ENCODE results near the gene TEX14.
"Not testable (repeated sequence)": the region's sequence is repeated elsewhere in the genome, so short reads cannot be mapped to it uniquely, and the experiment has no call there.

Gene TEX14

DNA sequence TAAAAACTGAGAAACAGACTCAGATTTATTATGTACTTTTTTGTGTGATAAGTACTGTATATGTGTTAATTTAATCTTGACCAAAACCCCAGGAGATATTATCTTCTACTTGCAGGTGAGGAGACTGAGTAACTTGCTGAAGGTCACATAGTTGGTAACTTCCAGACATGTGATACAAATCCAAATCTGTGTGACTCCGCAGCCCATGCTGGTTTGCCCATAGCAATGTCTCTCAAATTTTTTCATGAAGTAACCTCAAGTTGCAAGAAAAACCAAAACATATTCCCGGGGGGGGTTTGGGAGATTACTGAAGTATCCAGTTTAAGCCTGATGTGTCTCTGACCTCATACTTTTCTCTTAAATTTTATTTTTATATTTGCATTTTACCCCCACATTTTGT lies 3.3 kb downstream of the TEX14 start:
- TF ChIP-seq HDGF (IDR thresholded peaks at IDR 0.05; ENCODE audit: borderline replicate concordance) (no peak), ELF4 (IDR thresholded peaks at IDR 0.05) (no peak), ARNT (IDR thresholded peaks at IDR 0.05) (no peak), SP1 (IDR thresholded peaks at IDR 0.05) (no peak), LEF1 (IDR thresholded peaks at IDR 0.05; ENCODE audit: borderline replicate concordance) (no peak), BHLHE40 (IDR thresholded peaks at IDR 0.05; ENCODE audit: borderline replicate concordance) (no peak), TARDBP (IDR thresholded peaks at IDR 0.05) (no peak), FOXA1 (IDR thresholded peaks at IDR 0.05) (no peak), CTBP1 (IDR thresholded peaks at IDR 0.05; ENCODE audit: borderline replicate concordance) (no peak), ZNF384 (IDR thresholded peaks at IDR 0.05) (no peak), L3MBTL2 (conservative IDR thresholded peaks at IDR 0.05) (no peak), SUZ12 (IDR thresholded peaks at IDR 0.05) (no peak)
- TF ChIP-seq, protein P1, sequence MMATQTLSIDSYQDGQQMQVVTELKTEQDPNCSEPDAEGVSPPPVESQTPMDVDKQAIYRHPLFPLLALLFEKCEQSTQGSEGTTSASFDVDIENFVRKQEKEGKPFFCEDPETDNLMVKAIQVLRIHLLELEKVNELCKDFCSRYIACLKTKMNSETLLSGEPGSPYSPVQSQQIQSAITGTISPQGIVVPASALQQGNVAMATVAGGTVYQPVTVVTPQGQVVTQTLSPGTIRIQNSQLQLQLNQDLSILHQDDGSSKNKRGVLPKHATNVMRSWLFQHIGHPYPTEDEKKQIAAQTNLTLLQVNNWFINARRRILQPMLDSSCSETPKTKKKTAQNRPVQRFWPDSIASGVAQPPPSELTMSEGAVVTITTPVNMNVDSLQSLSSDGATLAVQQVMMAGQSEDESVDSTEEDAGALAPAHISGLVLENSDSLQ (IDR thresholded peaks at IDR 0.05): no peak
- POLR2A ChIA-PET: interaction anchor here (2.0 to 4.4 kb wide), 2 partner anchors 9 to 57 kb away, joined by 11 to 14 read pairs; no protein-coding TSS in a partner anchor
- DNase-seq (ENCODE audit: extremely low spot score): no peak
- CTCF ChIA-PET: no interaction called here

DNA sequence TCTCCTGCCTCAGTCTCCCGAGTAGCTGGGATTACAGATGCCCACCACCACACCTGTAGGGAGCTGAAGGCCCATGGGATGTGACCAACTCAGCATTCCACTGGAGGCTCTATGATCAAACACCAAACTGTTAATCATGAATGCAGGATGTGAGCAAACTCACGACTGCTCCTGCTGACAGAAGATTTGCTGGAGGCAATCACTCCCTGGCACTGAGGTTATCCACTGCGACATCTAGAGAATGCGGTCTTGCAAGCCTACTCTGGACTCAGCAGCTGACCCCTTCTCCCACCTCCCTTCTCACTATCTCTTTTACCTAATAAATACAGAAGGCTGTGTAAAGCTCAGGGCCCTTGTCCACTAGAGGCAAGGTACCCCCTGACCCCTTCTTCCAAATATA lies 4.9 kb downstream of the TEX14 start:
- TF ChIP-seq FOXM1 (IDR thresholded peaks at IDR 0.05; ENCODE audit: borderline replicate concordance) (no peak), LEF1 (IDR thresholded peaks at IDR 0.05; ENCODE audit: borderline replicate concordance) (no peak), CTBP1 (IDR thresholded peaks at IDR 0.05; ENCODE audit: borderline replicate concordance) (no peak), SP1 (IDR thresholded peaks at IDR 0.05) (no peak), ZNF384 (IDR thresholded peaks at IDR 0.05) (no peak), NFRKB (IDR thresholded peaks at IDR 0.05) (no peak), SUZ12 (IDR thresholded peaks at IDR 0.05) (no peak), FOXK2 (IDR thresholded peaks at IDR 0.05) (no peak), HDGF (IDR thresholded peaks at IDR 0.05; ENCODE audit: borderline replicate concordance) (no peak), ARNT (IDR thresholded peaks at IDR 0.05) (no peak), TARDBP (IDR thresholded peaks at IDR 0.05) (no peak), ELF4 (IDR thresholded peaks at IDR 0.05) (no peak), BHLHE40 (IDR thresholded peaks at IDR 0.05; ENCODE audit: borderline replicate concordance) (no peak), L3MBTL2 (conservative IDR thresholded peaks at IDR 0.05) (no peak)
- TF ChIP-seq, protein P1 (IDR thresholded peaks at IDR 0.05): no peak
- DNase-seq (ENCODE audit: extremely low spot score): no peak
- POLR2A ChIA-PET: interaction anchor here (2.0 to 4.4 kb wide), 2 partner anchors 7 to 55 kb away, joined by 11 to 14 read pairs; no protein-coding TSS in a partner anchor
- CTCF ChIA-PET: no interaction called here

DNA sequence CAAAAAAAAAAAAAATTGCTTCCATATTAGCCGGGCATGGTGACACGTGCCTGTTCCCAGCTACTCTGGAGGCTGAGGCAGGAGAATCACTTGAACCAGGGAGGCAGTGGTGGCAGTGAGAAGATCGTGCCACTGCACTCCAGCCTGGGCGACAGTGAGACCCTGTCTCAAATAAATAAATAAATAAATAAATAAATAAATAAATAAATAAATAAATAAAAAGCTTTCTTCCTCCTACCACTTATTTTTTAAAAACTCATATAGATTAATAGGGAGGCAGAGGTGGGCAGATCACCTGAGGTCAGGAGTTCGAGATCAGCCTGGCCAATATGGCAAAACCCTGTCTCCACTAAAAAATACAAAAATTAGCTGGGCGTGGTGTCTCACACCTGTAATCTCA lies 7.4 kb downstream of the TEX14 start:
- CTCF ChIA-PET; DNase-seq (ENCODE audit: extremely low spot score): not testable (repeated sequence)
- POLR2A ChIA-PET: interaction anchor here (0.9 to 1.9 kb wide), 2 partner anchors 8 to 53 kb away, joined by 3 to 9 read pairs; partner anchors contain the start of genes RAD51C and TEX14

DNA sequence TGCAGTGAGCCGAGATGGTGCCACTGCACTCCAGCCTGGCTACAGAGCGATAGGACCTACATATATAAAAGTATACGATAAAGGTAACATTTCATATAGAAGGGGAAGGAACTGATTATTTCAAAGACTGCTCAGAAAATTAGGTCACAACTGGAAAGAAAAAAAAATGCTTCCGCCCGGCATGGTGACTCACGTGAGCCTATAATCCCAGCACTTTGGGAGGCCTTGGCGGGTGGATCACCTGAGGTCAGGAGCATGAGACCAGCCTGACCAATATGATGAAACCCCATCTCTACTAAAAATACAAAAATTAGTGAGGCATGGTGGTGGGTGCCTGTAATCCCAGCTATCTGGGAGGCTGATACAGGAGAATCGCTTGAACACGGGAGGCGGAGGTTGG lies 7.8 kb downstream of the TEX14 start:
- ChIA-PET CTCF (interaction anchor here (0.6 kb wide), 2 partner anchors 95 to 119 kb away, joined by 3 read pairs; no protein-coding TSS in a partner anchor), POLR2A (interaction anchor here (0.9 to 1.9 kb wide), 2 partner anchors 9 to 53 kb away, joined by 3 to 9 read pairs; partner anchors contain the start of genes RAD51C and TEX14)
- TF ChIP-seq CTBP1 (IDR thresholded peaks at IDR 0.05; ENCODE audit: borderline replicate concordance) (no peak), HDGF (IDR thresholded peaks at IDR 0.05; ENCODE audit: borderline replicate concordance) (no peak), TARDBP (IDR thresholded peaks at IDR 0.05) (no peak), FOXK2 (IDR thresholded peaks at IDR 0.05) (no peak), ZNF384 (IDR thresholded peaks at IDR 0.05) (no peak), NFRKB (IDR thresholded peaks at IDR 0.05) (no peak), SUZ12 (IDR thresholded peaks at IDR 0.05) (no peak), ARNT (IDR thresholded peaks at IDR 0.05) (no peak), LEF1 (IDR thresholded peaks at IDR 0.05; ENCODE audit: borderline replicate concordance) (no peak), SP1 (IDR thresholded peaks at IDR 0.05) (no peak), FOXA1 (IDR thresholded peaks at IDR 0.05) (no peak), L3MBTL2 (conservative IDR thresholded peaks at IDR 0.05) (no peak), BHLHE40 (IDR thresholded peaks at IDR 0.05; ENCODE audit: borderline replicate concordance) (no peak), ELF4 (IDR thresholded peaks at IDR 0.05) (no peak), FOXM1 (IDR thresholded peaks at IDR 0.05; ENCODE audit: borderline replicate concordance) (no peak)
- TF ChIP-seq, protein P1 (IDR thresholded peaks at IDR 0.05): no peak
- DNase-seq (ENCODE audit: extremely low spot score): no peak

DNA sequence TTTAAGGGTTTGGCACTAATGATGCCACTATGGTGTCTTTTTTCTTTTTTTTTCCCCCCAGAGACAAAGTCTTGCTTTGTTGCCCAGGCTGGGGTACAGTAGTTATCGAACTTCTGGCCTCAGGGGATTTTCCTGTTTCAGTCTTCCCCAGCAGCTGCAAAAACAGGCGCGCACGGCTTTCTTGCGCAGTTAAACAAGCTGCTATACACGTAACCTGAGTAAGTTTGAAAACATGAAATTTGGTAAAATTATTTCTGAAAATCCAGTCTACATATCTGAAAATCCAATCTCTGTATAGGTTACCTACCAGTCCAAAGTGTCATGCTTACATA lies 11.8 kb downstream of the TEX14 start:
- TF ChIP-seq ZNF384 (IDR thresholded peaks at IDR 0.05): no peak
- TF ChIP-seq NFRKB (IDR thresholded peaks at IDR 0.05): no peak
- no peak for TF ChIP-seq CTBP1 (IDR thresholded peaks at IDR 0.05; ENCODE audit: borderline replicate concordance)
- no peak for TF ChIP-seq BHLHE40 (IDR thresholded peaks at IDR 0.05; ENCODE audit: borderline replicate concordance)
- TF ChIP-seq FOXM1 (IDR thresholded peaks at IDR 0.05; ENCODE audit: borderline replicate concordance): no peak
- no peak for TF ChIP-seq LEF1 (IDR thresholded peaks at IDR 0.05; ENCODE audit: borderline replicate concordance)
- no peak for TF ChIP-seq HDGF (IDR thresholded peaks at IDR 0.05; ENCODE audit: borderline replicate concordance)
- no peak for TF ChIP-seq SP1 (IDR thresholded peaks at IDR 0.05)
- no peak for DNase-seq (ENCODE audit: extremely low spot score)
- POLR2A ChIA-PET: interaction anchor here (1.5 to 3.4 kb wide), 6 partner anchors 9 to 92 kb away, joined by 5 to 30 read pairs (median 13); partner anchors contain the start of genes RAD51C and TEX14
- CTCF ChIA-PET: no interaction called here

DNA sequence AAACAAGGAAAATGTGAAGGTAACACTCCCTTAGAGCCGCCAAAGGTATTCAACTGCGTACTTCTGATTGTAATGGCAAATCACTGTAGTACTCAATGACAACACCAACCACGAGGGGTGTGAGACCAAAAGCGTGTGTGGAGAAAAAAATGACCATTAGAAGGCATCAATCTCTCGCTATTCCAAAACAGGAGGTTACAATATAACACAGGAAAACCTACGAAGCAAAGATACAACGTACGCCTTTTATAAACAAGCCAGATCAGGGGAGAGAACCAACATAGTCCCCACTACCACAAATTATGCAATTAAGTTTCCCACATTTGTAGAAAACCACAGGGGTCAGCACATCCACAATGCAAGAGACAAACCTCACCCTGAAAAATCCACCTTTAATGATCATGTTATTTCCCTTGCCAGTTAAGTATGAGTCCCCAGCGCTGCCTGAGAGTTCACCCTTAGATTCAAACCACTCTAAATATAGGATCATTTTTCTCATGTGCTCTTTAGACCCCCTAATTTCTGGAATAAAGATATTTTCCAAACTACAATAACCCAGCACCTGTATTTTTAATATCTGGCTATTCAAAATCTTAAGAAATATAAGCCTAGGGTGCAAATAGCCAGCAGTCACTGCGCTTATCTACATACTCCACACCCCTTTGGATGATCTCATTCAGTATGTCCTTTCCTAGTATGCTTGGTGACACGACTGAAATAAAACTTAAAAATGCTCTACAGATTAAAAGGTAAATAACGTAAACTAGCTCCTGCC lies 12.4 kb downstream of the TEX14 start:
- POLR2A ChIA-PET: interaction anchor here (0.7 to 3.4 kb wide), 16 partner anchors 10 to 329 kb away, joined by 3 to 30 read pairs (median 6); partner anchors contain the start of genes RAD51C and TEX14
- peak; percentile 97 for TF ChIP-seq L3MBTL2 (conservative IDR thresholded peaks at IDR 0.05)
- TF ChIP-seq FOXK2 (IDR thresholded peaks at IDR 0.05): peak; percentile 99
- TF ChIP-seq NFRKB (IDR thresholded peaks at IDR 0.05): peak; percentile 99
- peak; percentile 87 for TF ChIP-seq BHLHE40 (IDR thresholded peaks at IDR 0.05; ENCODE audit: borderline replicate concordance)
- TF ChIP-seq LEF1 (IDR thresholded peaks at IDR 0.05; ENCODE audit: borderline replicate concordance): no peak; the same call in 1 of the 2 replicates
- TF ChIP-seq TARDBP (IDR thresholded peaks at IDR 0.05): peak; percentile 84; the same call in 1 of the 2 replicates
- peak; percentile 100 for TF ChIP-seq ELF4 (IDR thresholded peaks at IDR 0.05)
- TF ChIP-seq SP1 (IDR thresholded peaks at IDR 0.05): 0 out of 2 replicates have a peak, but pooled peaks have one; percentile 36
- TF ChIP-seq FOXA1 (IDR thresholded peaks at IDR 0.05): 0 out of 2 replicates have a peak, but pooled peaks have one; percentile 4
- peak; percentile 95 for TF ChIP-seq ZNF384 (IDR thresholded peaks at IDR 0.05)
- peak; percentile 92 for TF ChIP-seq CTBP1 (IDR thresholded peaks at IDR 0.05; ENCODE audit: borderline replicate concordance)
- TF ChIP-seq HDGF (IDR thresholded peaks at IDR 0.05; ENCODE audit: borderline replicate concordance): no peak
- TF ChIP-seq FOXM1 (IDR thresholded peaks at IDR 0.05; ENCODE audit: borderline replicate concordance): peak; percentile 78
- TF ChIP-seq, protein P1 (IDR thresholded peaks at IDR 0.05): peak; percentile 90
- peak; percentile 66 for TF ChIP-seq SUZ12 (IDR thresholded peaks at IDR 0.05)
- peak; percentile 94 for TF ChIP-seq ARNT (IDR thresholded peaks at IDR 0.05)
- CTCF ChIA-PET: no interaction called here
- DNase-seq (ENCODE audit: extremely low spot score): peak; percentile 71

DNA sequence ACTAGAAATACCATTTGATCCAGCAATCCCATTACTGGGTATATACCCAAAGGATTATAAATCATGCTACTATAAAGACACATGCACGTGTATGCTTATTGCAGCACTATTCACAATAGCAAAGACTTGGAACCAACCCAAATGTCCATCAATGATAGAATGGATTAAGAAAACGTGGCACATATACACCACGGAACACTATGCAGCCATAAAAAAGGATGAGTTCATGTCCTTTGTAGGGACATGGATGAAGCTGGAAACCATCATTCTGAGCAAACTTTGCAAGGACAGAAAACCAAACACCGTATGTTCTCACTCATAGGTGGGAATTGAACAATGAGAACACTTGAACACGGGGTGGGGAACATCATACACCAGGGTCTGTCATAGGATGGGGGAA lies 13.6 kb downstream of the TEX14 start:
- CTCF ChIA-PET; DNase-seq (ENCODE audit: extremely low spot score): not testable (repeated sequence)

More for the DNA sequence above, 13.6 kb downstream of the TEX14 start:
- POLR2A ChIA-PET: interaction anchor here (0.7 to 3.4 kb wide), 12 partner anchors 9 to 102 kb away, joined by 3 to 30 read pairs (median 6); partner anchors contain the start of genes RAD51C and TEX14

Data from HEK293T (cell line).